HepG2 (cell line): ENCODE measurements around the gene HPCAL1. TPM values are rescaled to one million over a fixed set of nuclear protein-coding genes. Genes with fewer than 3 reads are reported as not detected.

Source experiments
- ATAC-seq: fragments of 200-7000 bp; cut with Tn5 transposase; 3 replicates; pipeline ENCODE4 v1.9.1; 2020; ENCODE audit warnings: mild to moderate bottlenecking, moderate library complexity
- BruUV-seq: library from RNA; stranded (reverse); fragments of 400-500 nt; replicated peaks from 2 replicates; lab custom pipeline; 2021; lab: Mats Ljungman, UMichigan
- CTCF ChIA-PET: fragments of 300-600 bp; formaldehyde crosslinking; extraction: SDS; loops from one replicate; lab custom pipeline; 2021; ENCODE audit warnings: low total read pairs, inconsistent platforms, low intra/inter-chr PET ratio; lab: Yijun Ruan, JAX
- POLR2A ChIA-PET: fragments of 350-600 bp; sonication (Branson Sonifier 250); formaldehyde crosslinking; loops from one replicate; lab custom pipeline; 2020; ENCODE audit warnings: antibody characterized with exemption, inconsistent platforms; lab: Yijun Ruan, JAX
- DNase-seq: peaks from one replicate; pipeline ENCODE4 v3.0.0-alpha.2; 2015; ENCODE audit warnings: low spot score
- FAIRE-seq: peaks from 3 replicates; lab custom pipeline; 2011; peaks lifted over from hg19 to GRCh38; lab: Jason Lieb, UNC
- H2AFZ ChIP-seq: one replicate; pipeline ENCODE4 v1.6.1; 2011; ENCODE audit warnings: low read length, inconsistent platforms
- H3K27ac ChIP-seq: fragments of 300-600 bp; 3 replicates; pipeline ENCODE4 v1.8.0; 2011; ENCODE audit warnings: mixed run types, mild to moderate bottlenecking, mixed read lengths, low read length, inconsistent platforms; ENCODE audit not compliant: insufficient read depth; ENCODE audit errors: extremely low read length
- H3K27me3 ChIP-seq, 2 experiments: fragments of 200-600 bp in 1 of 2; 2 replicates in 1 of 2; 3 replicates in 1 of 2; pipeline versions ENCODE4 v1.6.0 to v1.8.0; 2011; ENCODE audit warnings: low read length in 2 of 2, mild to moderate bottlenecking in 2 of 2, moderate library complexity in 2 of 2, inconsistent platforms in 1 of 2; ENCODE audit not compliant: insufficient read depth in 2 of 2, control insufficient read depth in 1 of 2
- H3K36me3 ChIP-seq, 2 experiments: fragments of 200-600 bp in 1 of 2; replicated peaks in 1 of 2; 2 replicates in 1 of 2; 3 replicates in 1 of 2; pipeline versions ENCODE4 v1.5.1 to v1.8.0; 2011; ENCODE audit warnings: low read length in 2 of 2, inconsistent platforms in 1 of 2; ENCODE audit not compliant: insufficient read depth in 2 of 2, control insufficient read depth in 1 of 2
- H3K4me1 ChIP-seq: 2 replicates; pipeline ENCODE4 v1.5.1; 2012; ENCODE audit warnings: low read length, inconsistent platforms; ENCODE audit not compliant: insufficient read depth
- H3K4me2 ChIP-seq: 2 replicates; pipeline ENCODE4 v1.6.0; 2011; ENCODE audit warnings: low read depth, low read length, inconsistent platforms
- H3K4me3 ChIP-seq, 3 experiments: fragments of 200-600 bp in 1 of 3; sonication (generic), shearing (Covaris generic) in 1 of 3; replicated peaks in 1 of 3; 2 replicates each; pipeline ENCODE4 v1.5.1; 2011 to 2016; ENCODE audit warnings: low read length in 3 of 3, inconsistent platforms in 2 of 3, low read depth in 2 of 3, mild to moderate bottlenecking in 2 of 3, control low read depth in 1 of 3, mixed read lengths in 1 of 3; ENCODE audit not compliant: insufficient read depth in 1 of 3
- H3K79me2 ChIP-seq: one replicate; pipeline ENCODE4 v1.6.1; 2011; ENCODE audit warnings: low read length, inconsistent platforms; ENCODE audit not compliant: insufficient read depth
- H3K9ac ChIP-seq: 2 replicates; pipeline ENCODE4 v1.6.0; 2011; ENCODE audit warnings: mild to moderate bottlenecking, low read depth, low read length, inconsistent platforms; ENCODE audit not compliant: insufficient read depth
- H3K9me3 ChIP-seq: 2 replicates; pipeline ENCODE4 v1.5.1; 2012; ENCODE audit warnings: mild to moderate bottlenecking, low read length
- H4K20me1 ChIP-seq: 2 replicates; pipeline ENCODE4 v1.6.0; 2011; ENCODE audit warnings: inconsistent platforms, mild to moderate bottlenecking, low read length, moderate library complexity; ENCODE audit not compliant: insufficient read depth
- BCL3 ChIP-seq: sonication (generic); formaldehyde crosslinking; IDR thresholded peaks from 2 replicates; pipeline ENCODE4 v1.5.1; 2020; ENCODE audit warnings: mild to moderate bottlenecking, missing genetic modification reagents, moderate library complexity
- GRHL1 ChIP-seq: sonication (generic); formaldehyde crosslinking; conservative IDR thresholded peaks from 2 replicates; pipeline ENCODE4 v1.8.0; 2022; ENCODE audit warnings: missing genetic modification reagents
- SALL1 ChIP-seq: sonication (generic); formaldehyde crosslinking; IDR thresholded peaks from 2 replicates; pipeline ENCODE4 v1.8.0; 2022; ENCODE audit warnings: mild to moderate bottlenecking, missing genetic modification reagents
- SNAPC2 ChIP-seq: sonication (generic); formaldehyde crosslinking; IDR thresholded peaks from 2 replicates; pipeline ENCODE4 v1.8.1; 2022; ENCODE audit warnings: mild to moderate bottlenecking, missing genetic modification reagents
- ZNF263 ChIP-seq: sonication (generic); formaldehyde crosslinking; IDR thresholded peaks from 2 replicates; pipeline ENCODE4 v1.4.0; 2020; ENCODE audit warnings: missing genetic modification reagents
- ZNF484 ChIP-seq: sonication (generic); formaldehyde crosslinking; IDR thresholded peaks from 2 replicates; pipeline ENCODE4 v1.5.1; 2020; ENCODE audit warnings: mild to moderate bottlenecking, low read depth, missing genetic modification reagents, borderline replicate concordance
- ZNF605 ChIP-seq: sonication (generic); formaldehyde crosslinking; IDR thresholded peaks from 2 replicates; pipeline ENCODE4 v1.8.0; 2022; ENCODE audit warnings: mild to moderate bottlenecking, missing genetic modification reagents
- ZNF639 ChIP-seq: conservative IDR thresholded peaks from 2 replicates; pipeline ENCODE4 v1.6.1; 2018; ENCODE audit warnings: missing genetic modification reagents
- ZNF784 ChIP-seq: sonication (generic); formaldehyde crosslinking; IDR thresholded peaks from 2 replicates; pipeline ENCODE4 v1.5.1; 2020; ENCODE audit warnings: missing genetic modification reagents, mild to moderate bottlenecking, borderline replicate concordance
- ZNF841 ChIP-seq: sonication (generic); formaldehyde crosslinking; IDR thresholded peaks from 2 replicates; pipeline ENCODE4 v1.8.1; 2023; ENCODE audit warnings: missing genetic modification reagents, borderline replicate concordance
- ZNF883 ChIP-seq: sonication (generic); formaldehyde crosslinking; IDR thresholded peaks from 2 replicates; pipeline ENCODE4 v1.5.1; 2020; ENCODE audit warnings: mild to moderate bottlenecking, missing genetic modification reagents; ENCODE audit errors: not compliant biosample characterization
- ZSCAN25 ChIP-seq: sonication (generic); formaldehyde crosslinking; IDR thresholded peaks from 2 replicates; pipeline ENCODE4 v1.8.0; 2022; ENCODE audit warnings: mild to moderate bottlenecking, missing genetic modification reagents
- WGBS: methylation state at CpG from one replicate; pipeline ENCODE4 v1.1.6; 2017; ENCODE audit warnings: low lambda C conversion rate; 5-methylcytosine and 5-hydroxymethylcytosine counted together
- in situ Hi-C: cut with HindIII; loops from 2 replicates; pipeline ENCODE4 v1.10.0; 2017; ENCODE audit warnings: low pct_unique_long_range_greater_than_20kb; ENCODE audit not compliant: extremely low pct_ligation_motif_present
- intact Hi-C: fragments of 100-400 bp; cut with micrococcal nuclease; formaldehyde crosslinking; loops from one replicate; pipeline ENCODE4 v1.10.0; 2022; ENCODE audit not compliant: unreplicated experiment
- polyA plus RNA-seq, 8 experiments: library from polyadenylated mRNA; depleted of rRNA in 3 of 8; stranded (reverse) in 7 of 8; unstranded in 1 of 8; fragments of >200 nt; fragmentation: Illumina TruSeq in 4 of 8; extraction: Trizol in 4 of 8; gene quantifications; 2 replicates each; pipeline versions ENCODE4 v1.2.1 to v1.2.3, GENCODE V29; 2011 to 2016; ENCODE audit warnings: low read depth in 4 of 8, missing spikeins in 1 of 8, mixed read lengths in 1 of 8; ENCODE audit not compliant: insufficient read depth in 1 of 8
- total RNA-seq, 5 experiments: library from RNA; depleted of rRNA; stranded (reverse); fragments of >200 nt; fragmentation: Illumina TruSeq; extraction: Trizol; gene quantifications; 2 replicates each; pipeline ENCODE4 v1.2.3, GENCODE V29; 2016; ENCODE audit warnings: low read depth in 1 of 5

The HPCAL1 gene
- total and polyA plus RNA-seq, 2 of the 13 experiments (the other 11 are each of a cell fraction or from before 2014, with no cell fraction given): 29.5 to 29.9 TPM

GRCh38 chr2:10278029-10278762, 24.5 kb upstream of the HPCAL1 start (continued):
- no peak for TF ChIP-seq GRHL1 (CRISPR knock-in tag)
- TF ChIP-seq SNAPC2 (CRISPR knock-in tag): peak; percentile 93; the same call in 1 of the 2 replicates
- no peak; the same call in 1 of the 2 replicates for TF ChIP-seq ZNF484 (CRISPR knock-in tag)
- no peak for TF ChIP-seq ZNF841
- no peak for TF ChIP-seq ZNF639 (CRISPR knock-in tag)

DNA sequence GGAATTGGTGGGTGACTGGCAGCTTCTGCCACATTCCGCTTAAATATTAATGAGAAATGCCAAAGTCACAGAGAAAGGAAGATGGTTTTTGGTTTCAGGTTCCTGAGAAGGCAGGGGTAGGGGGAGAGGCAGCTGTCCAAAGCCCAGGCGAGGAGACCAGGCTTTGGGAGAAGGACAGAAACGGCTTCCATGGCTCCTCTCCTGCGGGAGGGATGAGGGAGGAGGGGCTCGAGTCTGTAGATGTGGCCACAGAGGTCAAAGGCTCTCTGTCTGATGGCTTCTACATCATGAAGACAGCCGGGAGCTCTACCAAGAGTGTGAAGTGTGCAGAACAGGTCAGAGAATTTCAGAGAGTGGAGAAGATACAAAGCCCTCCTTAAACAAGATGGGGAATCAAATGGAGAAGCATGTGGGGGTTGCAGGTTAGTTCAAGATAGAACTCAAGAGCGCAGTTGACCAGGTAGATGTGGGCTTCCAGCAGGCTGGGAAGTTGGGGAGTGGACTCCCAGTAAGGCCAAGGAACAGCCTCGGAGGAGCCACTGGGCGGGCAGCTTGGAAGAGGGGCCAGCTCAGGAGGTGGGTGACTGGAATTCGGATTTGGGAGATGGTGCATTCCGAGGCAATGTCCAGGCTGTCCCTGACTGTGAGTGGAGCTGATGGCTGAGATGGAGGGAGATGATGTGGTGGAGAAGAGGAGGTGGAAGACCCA, 23.8 kb upstream of the HPCAL1 start:
- 49% methylated on average over 11 of the region's 11 CpGs for WGBS
- Histone ChIP-seq H3K9me3 (no peaks in the 10 kb centered on the region), H3K79me2 (no peaks in the 10 kb centered on the region), H3K27ac (peak overlapping the region; percentile 69), H3K9ac (peak overlapping the region; percentile 61), H3K27me3 (peaks cover 1 to 12% of the 10 kb centered on the region in 2 experiments; a peak in 3 of 5 replicates), H3K4me2 (peak overlapping the region; percentile 97), H3K4me3 (peak overlapping the region; percentile 1 to 78 (median 52); a peak in 5 of 6 replicates), H3K36me3 (no peaks in the 10 kb centered on the region), H3K4me1 (peaks cover 54% of the 10 kb centered on the region), H4K20me1 (no peaks in the 10 kb centered on the region), H2AFZ (peak overlapping the region; percentile 31)
- ChIA-PET POLR2A (interaction anchor here (0.8 to 4.0 kb wide), 16 partner anchors 9 to 436 kb away, joined by 3 to 105 read pairs (median 6); partner anchors contain the start of genes HPCAL1, ODC1 and TAF1B), CTCF (no interaction called here)
- in situ Hi-C loops (no loop called here), intact Hi-C loops (loop anchor here (1.0 to 10.0 kb wide), 3 partner anchors 9 to 154 kb away; partner anchors contain the start of gene RRM2)
- TSS peak; percentile 85 for BruUV-seq
- DNase-seq (no peak), FAIRE-seq (peak; percentile 26), ATAC-seq (peak; percentile 24)
- TF ChIP-seq BCL3 (CRISPR knock-in tag): 0 out of 2 replicates have a peak, but pooled peaks have one; percentile 1
- TF ChIP-seq ZNF784 (CRISPR knock-in tag): 0 out of 2 replicates have a peak, but pooled peaks have one; percentile 43
- peak; percentile 23; the same call in 1 of the 2 replicates for TF ChIP-seq SALL1 (CRISPR knock-in tag)
- 0 out of 2 replicates have a peak, but pooled peaks have one; percentile 58 for TF ChIP-seq ZSCAN25
- TF ChIP-seq ZNF605 (CRISPR knock-in tag): peak; percentile 64
- TF ChIP-seq ZNF883: peak; percentile 49
- peak; percentile 92 for TF ChIP-seq ZNF263 (CRISPR knock-in tag)
